GM21390 (cell line): ENCODE measurements around the gene VIL1.

Experiments used
- ATAC-seq: cut with Tn5 transposase; IDR thresholded peaks from one replicate; pipeline ENCODE4 v1.9.1; 2021; ENCODE audit not compliant: unreplicated experiment

VIL1 gene

GRCh38 chr2:218482651-218483050 is 63.7 kb downstream of the VIL1 start:
- no peak for ATAC-seq

GRCh38 chr2:218485986-218486667 is 67.2 kb downstream of the VIL1 start:
- ATAC-seq: no peak

GRCh38 chr2:218500501-218501060 is 81.7 kb downstream of the VIL1 start:
- no peak for ATAC-seq

- ATAC-seq: no peak
These were observed 82.7 kb downstream of the VIL1 start for GRCh38 chr2:218501665-218502064.
